GM12873 (cell line): ENCODE data around the gene ONECUT1.

Experiments used
- CTCF ChIP-seq: IDR thresholded peaks from 2 replicates; pipeline ENCODE4 v1.5.1; 2012; ENCODE audit warnings: low read depth, mild to moderate bottlenecking, moderate library complexity, low read length, control low read depth; ENCODE audit not compliant: insufficient read depth; ENCODE audit errors: missing control alignments

Gene ONECUT1

DNA sequence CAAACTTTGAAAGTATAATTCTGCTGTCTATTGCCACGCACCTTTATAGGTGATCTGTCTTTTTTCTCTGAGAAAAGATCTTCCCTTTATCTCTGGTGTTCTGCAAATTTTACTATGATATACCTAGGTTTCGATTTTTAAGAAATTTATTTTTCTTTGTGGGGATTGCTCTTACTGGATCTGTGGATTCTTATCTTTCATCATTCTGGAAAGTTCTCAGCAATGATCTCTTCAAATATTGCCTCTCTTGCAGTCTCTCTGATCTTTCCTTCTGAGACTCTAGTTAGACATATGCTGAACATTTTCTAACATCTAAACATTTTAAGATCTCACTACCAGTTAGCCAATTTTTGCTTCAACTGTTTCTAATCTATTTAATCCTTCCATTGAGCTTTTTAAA is 63.9 kb downstream of the ONECUT1 start:
- no peak for TF ChIP-seq CTCF

- no peak for TF ChIP-seq CTCF
These were observed 71.6 kb downstream of the ONECUT1 start for GRCh38 chr15:52718551-52718950.

- no peak for TF ChIP-seq CTCF
These were observed 72.2 kb downstream of the ONECUT1 start for GRCh38 chr15:52717924-52718323.

DNA sequence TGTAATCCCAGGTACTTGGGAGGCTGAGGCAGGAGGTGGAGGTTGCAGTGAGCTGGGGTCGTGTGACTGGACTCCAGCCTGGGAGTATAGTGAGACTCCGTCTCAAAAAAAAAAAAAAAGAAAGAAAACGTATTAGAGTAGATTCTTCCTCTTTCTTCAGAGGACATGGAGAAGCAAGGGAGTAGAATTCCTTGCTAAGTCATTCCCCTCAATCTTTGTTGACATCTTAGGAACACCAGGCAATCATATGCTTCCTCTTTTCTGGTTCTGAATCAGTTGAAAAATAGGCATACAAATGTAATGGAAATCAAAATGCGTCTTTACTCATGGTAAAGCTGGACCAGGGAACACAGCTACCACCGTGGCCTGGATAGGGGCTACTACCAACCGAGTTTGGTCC is 72.7 kb downstream of the ONECUT1 start:
- no peak for TF ChIP-seq CTCF

DNA sequence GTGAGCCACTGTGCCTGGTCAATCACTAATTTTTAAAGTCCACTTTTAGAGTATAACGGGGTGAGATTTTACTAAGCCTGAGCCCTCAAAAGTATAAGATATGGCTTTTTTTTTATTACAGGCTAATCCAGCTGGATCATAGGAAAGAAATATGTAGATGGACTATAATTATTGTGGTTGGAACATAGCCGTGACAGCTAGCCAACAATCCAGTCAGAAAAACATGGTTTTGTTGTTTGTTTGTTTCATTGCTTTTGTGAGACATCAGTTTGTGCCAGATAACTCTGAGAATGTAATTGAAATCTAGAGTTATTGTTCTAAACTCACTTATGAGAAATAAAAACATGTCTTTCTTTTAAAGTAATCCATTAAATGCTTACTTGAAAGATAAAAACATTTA is 73.6 kb downstream of the ONECUT1 start:
- TF ChIP-seq CTCF, result no peak

GRCh38 chr15:52715411-52715810 is 74.7 kb downstream of the ONECUT1 start:
- no peak for TF ChIP-seq CTCF

DNA sequence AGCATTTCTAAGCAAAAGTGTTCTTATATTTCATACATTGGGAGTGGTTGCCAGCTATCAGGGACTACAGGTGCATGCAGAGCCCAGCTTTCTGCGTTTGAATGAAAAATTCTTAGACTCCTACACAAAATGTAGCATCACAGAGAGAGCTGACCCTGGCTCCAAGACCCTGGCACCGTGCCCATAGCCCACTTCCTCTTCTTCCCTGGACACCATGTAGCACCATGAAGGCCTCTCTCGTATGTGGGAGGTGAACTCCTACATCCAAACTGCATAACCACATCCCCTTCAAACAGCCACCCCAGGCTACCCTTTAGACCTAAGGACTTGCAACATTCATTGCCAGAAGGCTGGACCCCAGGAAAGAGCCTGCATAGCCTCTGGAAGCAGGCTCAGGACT is 75.2 kb downstream of the ONECUT1 start:
- no peak for TF ChIP-seq CTCF
